HG03354 (cell line): ENCODE results near the gene CATSPER1.
"Not testable (repeated sequence)": the region's sequence is repeated elsewhere in the genome, so short reads cannot be mapped to it uniquely, and the experiment has no call there.

Source experiments
- ATAC-seq: cut with Tn5 transposase; IDR thresholded peaks from one replicate; pipeline ENCODE4 v1.9.1; 2021; ENCODE audit warnings: mild to moderate bottlenecking; ENCODE audit not compliant: unreplicated experiment, poor library complexity, severe bottlenecking

Gene CATSPER1

GRCh38 chr11:66023186-66023440 is 3.2 kb downstream of the CATSPER1 start:
- ATAC-seq: not testable (repeated sequence)

GRCh38 chr11:66022401-66023185 is 3.7 kb downstream of the CATSPER1 start:
- ATAC-seq: peak; percentile 51

- no peak for ATAC-seq
These were observed 5.5 kb downstream of the CATSPER1 start for GRCh38 chr11:66020618-66021357.

GRCh38 chr11:66020212-66020611 is 6.1 kb downstream of the CATSPER1 start:
- ATAC-seq: no peak

GRCh38 chr11:66017321-66017720 is 9.0 kb downstream of the CATSPER1 start:
- no peak for ATAC-seq

GRCh38 chr11:66016793-66017177 is 9.5 kb downstream of the CATSPER1 start:
- no peak for ATAC-seq

- ATAC-seq: no peak
These were observed 10.1 kb downstream of the CATSPER1 start for GRCh38 chr11:66015936-66016792.

GRCh38 chr11:66015454-66015881 is 10.8 kb downstream of the CATSPER1 start:
- no peak for ATAC-seq

- no peak for ATAC-seq
These were observed 11.3 kb downstream of the CATSPER1 start for GRCh38 chr11:66014804-66015453.

- no peak for ATAC-seq
These were observed 12.5 kb downstream of the CATSPER1 start for GRCh38 chr11:66013762-66014100.

GRCh38 chr11:66012946-66013761 is 13.1 kb downstream of the CATSPER1 start:
- no peak for ATAC-seq

GRCh38 chr11:66012371-66012945 is 13.8 kb downstream of the CATSPER1 start:
- ATAC-seq: no peak

GRCh38 chr11:66011785-66012303 is 14.4 kb downstream of the CATSPER1 start, which contains the start of gene CST6:
TSS of gene CST6 (plus strand) at chr11:66012008. CDS start at chr11:66012045, 37 bp downstream.
- no peak for ATAC-seq

- ATAC-seq: no peak
These were observed 15.0 kb downstream of the CATSPER1 start for GRCh38 chr11:66011239-66011784.

- not testable (repeated sequence) for ATAC-seq
These were observed 16.2 kb downstream of the CATSPER1 start for GRCh38 chr11:66010036-66010435.

GRCh38 chr11:66008468-66009101 is 17.7 kb downstream of the CATSPER1 start:
- no peak for ATAC-seq

GRCh38 chr11:66008095-66008467 is 18.2 kb downstream of the CATSPER1 start:
- ATAC-seq: no peak

GRCh38 chr11:66007201-66007634 is 19.1 kb downstream of the CATSPER1 start:
- ATAC-seq: no peak
